Skeletal muscle satellite cell (primary cell): ENCODE data around the gene TNFRSF8. TPM values are rescaled to one million over a fixed set of nuclear protein-coding genes. Genes with fewer than 3 reads are reported as not detected.
A peak's percentile ranks its signal among the peaks of the same experiment; 100 is the strongest.

Source experiments
- H3K27me3 ChIP-seq: 2 replicates; pipeline ENCODE4 v1.7.0; 2013; ENCODE audit warnings: low read length; ENCODE audit not compliant: control insufficient read depth, insufficient read depth
- H3K36me3 ChIP-seq: 2 replicates; pipeline ENCODE4 v1.7.0; 2013; ENCODE audit warnings: mild to moderate bottlenecking, control low read depth, low read length; ENCODE audit not compliant: insufficient read depth
- H3K4me1 ChIP-seq: 2 replicates; pipeline ENCODE4 v1.7.0; 2013; ENCODE audit warnings: low read length; ENCODE audit not compliant: control insufficient read depth, insufficient read depth
- H3K4me2 ChIP-seq: 2 replicates; pipeline ENCODE4 v1.7.0; 2013; ENCODE audit warnings: mild to moderate bottlenecking, low read length
- H3K4me3 ChIP-seq: 2 replicates; pipeline ENCODE4 v1.7.0; 2013; ENCODE audit warnings: low read length
- H3K9ac ChIP-seq: 2 replicates; pipeline ENCODE4 v1.7.0; 2013; ENCODE audit warnings: mild to moderate bottlenecking, low read depth, low read length, moderate library complexity
- H3K9me3 ChIP-seq: replicated peaks from 2 replicates; pipeline ENCODE4 v1.7.0; 2013; ENCODE audit warnings: mild to moderate bottlenecking, control low read depth, low read length
- total RNA-seq: library from RNA; depleted of rRNA; stranded (reverse); fragments of >200 nt; gene quantifications from 2 replicates; pipeline ENCODE4 v1.2.3, GENCODE V29; 2012; rRNA removed

The TNFRSF8 gene
- under 0.01 and 0.44 TPM in 2 replicates for total RNA-seq

DNA sequence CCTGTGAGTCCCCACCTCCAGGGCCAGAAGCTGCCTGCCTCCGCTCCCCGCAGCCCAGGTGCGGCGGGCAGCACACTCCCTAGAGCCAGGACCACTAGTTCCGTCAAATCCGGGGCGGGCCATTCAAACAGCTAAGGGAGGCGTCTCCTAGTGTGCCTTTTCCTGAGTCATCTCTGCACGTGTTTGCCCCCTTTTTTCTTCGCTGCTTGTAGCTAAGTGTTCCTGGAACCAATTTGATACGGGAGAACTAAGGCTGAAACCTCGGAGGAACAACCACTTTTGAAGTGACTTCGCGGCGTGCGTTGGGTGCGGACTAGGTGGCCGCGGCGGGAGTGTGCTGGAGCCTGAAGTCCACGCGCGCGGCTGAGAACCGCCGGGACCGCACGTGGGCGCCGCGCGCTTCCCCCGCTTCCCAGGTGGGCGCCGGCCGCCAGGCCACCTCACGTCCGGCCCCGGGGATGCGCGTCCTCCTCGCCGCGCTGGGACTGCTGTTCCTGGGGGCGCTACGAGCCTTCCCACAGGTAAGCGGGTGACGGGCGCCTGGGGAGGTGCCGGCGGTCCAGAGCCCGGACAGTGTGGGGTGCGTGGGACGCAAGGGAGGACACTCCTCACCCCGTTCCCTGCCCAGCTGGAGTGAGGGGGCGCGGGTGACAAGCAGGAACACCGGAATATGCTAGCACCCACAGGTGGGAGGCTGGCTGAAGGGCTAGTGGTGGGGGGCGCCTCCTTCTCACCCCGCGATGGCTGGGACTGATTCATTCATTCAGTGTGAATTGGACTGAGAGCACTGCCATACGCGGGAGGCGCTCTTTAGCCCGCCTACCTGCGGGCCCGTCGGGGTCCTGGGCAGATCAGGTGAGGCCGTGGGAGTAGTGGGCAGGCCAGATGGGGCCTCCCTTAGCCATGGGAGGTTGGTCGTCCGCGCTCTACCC, at the start of gene TNFRSF8:
Gene TNFRSF8 (plus strand): TSS at position 163 of the 932 bp plus-strand sequence. CDS start 296 bp downstream, at position 459.
- Histone ChIP-seq H3K36me3 (no peaks in the 10 kb centered on the region), H3K4me2 (peak within 1 kb of the TSS; percentile 20), H3K9ac (no peak within 1 kb of the TSS), H3K4me3 (no peak within 1 kb of the TSS), H3K9me3 (no peaks in the 10 kb centered on the region), H3K27me3 (peaks cover 66% of the 10 kb centered on the region), H3K4me1 (peaks cover 6% of the 10 kb centered on the region)

DNA sequence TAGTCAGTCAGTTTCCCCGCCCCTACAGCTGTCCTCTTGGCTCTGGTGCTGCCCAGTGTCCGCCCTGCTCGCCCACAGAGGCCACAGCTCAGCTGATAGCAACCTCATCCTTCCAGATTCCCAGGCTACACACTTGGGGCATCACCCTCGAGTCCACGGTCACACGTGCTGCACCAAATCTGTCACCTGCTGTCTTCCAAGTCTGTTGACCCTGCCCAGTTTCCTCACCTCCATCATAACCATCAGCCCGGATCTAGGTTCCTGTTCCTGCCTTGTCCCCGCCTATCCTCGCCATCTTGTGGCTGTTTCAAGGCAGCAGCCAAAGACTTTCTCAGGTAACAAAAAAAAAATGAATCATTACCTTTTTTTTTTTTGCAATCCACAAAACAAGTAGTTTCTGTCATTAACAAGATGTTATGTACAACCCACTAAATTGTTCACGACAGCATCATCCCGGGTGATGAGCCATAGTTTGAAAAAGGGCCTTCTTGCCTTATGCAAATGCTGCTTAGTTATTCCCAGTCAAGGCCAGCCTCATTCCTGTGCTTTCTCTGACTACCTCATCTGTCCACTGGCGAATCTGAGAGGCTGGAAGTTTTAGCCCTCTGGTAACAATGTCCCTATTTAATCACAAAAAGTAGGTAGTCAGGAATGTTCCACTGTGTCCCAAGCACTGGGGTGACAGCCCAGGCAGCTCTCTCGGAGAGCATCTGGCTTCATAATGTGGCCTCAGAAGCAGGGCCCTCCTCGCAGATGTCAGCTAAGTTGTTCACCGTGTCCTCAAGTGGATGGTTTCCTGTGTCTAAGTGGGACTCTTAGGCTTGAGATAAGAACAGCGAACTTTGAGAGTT, 48.7 kb upstream of the TNFRSF8 start:
- Histone ChIP-seq H3K4me1 (peaks cover 22% of the 10 kb centered on the region), H3K4me3 (no peak overlapping the region), H3K4me2 (peak overlapping the region; percentile 2), H3K9ac (no peak overlapping the region), H3K27me3 (no peaks in the 10 kb centered on the region), H3K36me3 (peaks cover 23% of the 10 kb centered on the region), H3K9me3 (no peaks in the 10 kb centered on the region)

DNA sequence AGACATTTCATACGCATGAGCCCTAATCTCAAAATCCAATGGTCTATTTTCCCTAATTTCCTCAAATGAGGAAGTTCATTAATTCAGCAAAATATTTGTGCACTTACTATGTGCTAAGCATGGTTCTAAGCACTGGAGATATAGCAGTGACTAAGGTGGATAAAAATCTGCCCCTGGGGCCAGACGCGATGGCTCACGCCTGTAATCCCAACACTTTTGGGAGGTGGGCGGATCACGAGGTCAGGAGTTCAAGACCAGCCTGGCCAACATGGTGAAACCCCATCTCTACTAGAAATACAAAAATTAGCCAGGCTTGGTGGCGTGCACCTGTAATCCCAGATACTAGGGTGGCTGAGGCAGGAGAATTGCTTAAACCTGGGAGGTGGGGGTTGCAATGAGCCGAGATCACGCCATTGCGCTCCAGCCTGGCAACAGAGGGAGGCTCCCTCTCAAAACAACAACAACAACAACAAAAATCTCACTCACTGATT, 48.1 kb upstream of the TNFRSF8 start:
- Histone ChIP-seq H3K9ac (no peak overlapping the region), H3K27me3 (no peaks in the 10 kb centered on the region)

DNA sequence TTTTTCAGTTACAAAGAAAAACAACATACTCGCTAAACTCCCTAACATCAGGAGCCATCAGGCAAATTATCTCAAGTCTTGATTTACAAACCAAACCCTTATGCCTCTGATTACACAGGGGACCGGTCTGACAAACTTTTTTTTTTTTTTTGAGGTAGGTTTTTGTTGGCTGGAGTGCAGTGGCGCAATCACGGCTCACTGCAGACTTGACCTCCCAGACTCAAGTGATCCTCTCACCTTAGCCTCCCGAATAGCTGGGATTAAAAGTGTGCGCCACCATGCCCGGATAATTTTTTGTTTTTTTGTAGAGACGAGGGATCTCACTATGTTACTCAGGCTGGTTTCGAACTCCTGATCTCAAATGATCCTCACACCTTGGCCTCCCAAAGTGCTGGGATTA, 47.6 kb upstream of the TNFRSF8 start:
- Histone ChIP-seq H3K9me3 (no peaks in the 10 kb centered on the region), H3K9ac (no peak overlapping the region), H3K4me2 (no peak overlapping the region), H3K27me3 (no peaks in the 10 kb centered on the region), H3K36me3 (peaks cover 11% of the 10 kb centered on the region), H3K4me3 (no peak overlapping the region), H3K4me1 (peaks cover 28% of the 10 kb centered on the region)

More for the DNA sequence above, 48.1 kb upstream of the TNFRSF8 start:
- H3K4me1 ChIP-seq: peaks cover 24% of the 10 kb centered on the region
- peaks cover 16% of the 10 kb centered on the region for H3K36me3 ChIP-seq
- H3K4me2 ChIP-seq: no peak overlapping the region
- no peak overlapping the region for H3K4me3 ChIP-seq
- no peaks in the 10 kb centered on the region for H3K9me3 ChIP-seq

DNA sequence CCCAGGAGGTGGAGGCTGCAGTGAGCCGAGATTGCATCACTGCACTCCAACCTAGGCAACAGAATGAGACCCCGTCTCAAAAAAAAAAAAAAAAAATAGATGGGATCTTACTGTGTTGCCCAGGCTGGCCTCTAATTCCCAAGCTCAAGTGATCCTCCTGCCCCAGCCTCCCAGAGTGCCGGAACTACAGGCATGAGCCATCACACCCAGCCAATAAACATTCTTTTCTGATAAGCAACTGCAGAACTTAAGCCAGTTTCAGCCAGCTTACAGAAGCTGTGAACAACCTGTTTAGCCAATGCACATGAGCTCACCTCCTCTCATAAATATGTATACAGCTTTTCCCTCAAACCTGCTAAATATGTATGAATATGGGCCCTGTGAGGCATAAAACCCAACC, 46.9 kb upstream of the TNFRSF8 start:
- Histone ChIP-seq H3K4me1 (peaks cover 28% of the 10 kb centered on the region), H3K9ac (no peak overlapping the region), H3K36me3 (peaks cover 8% of the 10 kb centered on the region), H3K9me3 (no peaks in the 10 kb centered on the region), H3K4me3 (no peak overlapping the region), H3K27me3 (no peaks in the 10 kb centered on the region), H3K4me2 (no peak overlapping the region)

DNA sequence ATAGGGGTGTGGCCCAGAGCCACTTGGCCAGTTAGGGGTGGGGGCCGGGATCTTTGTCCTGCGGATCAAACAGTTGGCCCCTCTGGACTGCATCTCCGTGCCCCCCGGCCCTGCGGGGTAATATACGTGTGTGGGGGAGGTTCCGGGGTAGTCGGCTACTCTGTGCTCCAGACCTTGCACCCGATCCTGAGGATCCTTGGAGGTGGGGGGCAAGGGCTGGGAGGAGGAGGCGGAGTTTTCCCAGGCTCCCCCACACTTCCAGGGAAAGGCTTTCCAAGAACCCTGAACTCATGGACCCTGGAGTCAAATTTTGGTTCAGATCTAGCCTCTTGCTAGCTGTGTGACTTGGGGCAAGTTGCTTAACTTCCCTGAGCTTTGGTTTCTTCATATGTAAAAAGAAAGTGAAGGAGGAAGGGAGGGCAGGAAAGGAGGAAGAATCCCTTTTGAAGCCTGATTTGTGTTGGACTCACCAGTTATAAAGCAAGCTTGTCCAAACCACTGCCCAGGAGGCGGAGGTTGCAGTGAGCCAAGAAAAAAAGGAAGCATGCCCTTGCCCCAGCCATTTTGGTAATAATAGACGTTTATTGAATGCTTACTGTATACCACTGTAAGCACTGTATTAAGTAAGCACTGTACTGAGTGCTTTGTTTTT, 43.1 kb upstream of the TNFRSF8 start:
- peaks cover 5% of the 10 kb centered on the region for H3K4me1 ChIP-seq
- peak overlapping the region; percentile 96 for H3K4me2 ChIP-seq
- H3K4me3 ChIP-seq: peak overlapping the region; percentile 94
- H3K9ac ChIP-seq: peak overlapping the region; percentile 86
- H3K36me3 ChIP-seq: peaks cover 10% of the 10 kb centered on the region
- no peaks in the 10 kb centered on the region for H3K9me3 ChIP-seq
- no peaks in the 10 kb centered on the region for H3K27me3 ChIP-seq

DNA sequence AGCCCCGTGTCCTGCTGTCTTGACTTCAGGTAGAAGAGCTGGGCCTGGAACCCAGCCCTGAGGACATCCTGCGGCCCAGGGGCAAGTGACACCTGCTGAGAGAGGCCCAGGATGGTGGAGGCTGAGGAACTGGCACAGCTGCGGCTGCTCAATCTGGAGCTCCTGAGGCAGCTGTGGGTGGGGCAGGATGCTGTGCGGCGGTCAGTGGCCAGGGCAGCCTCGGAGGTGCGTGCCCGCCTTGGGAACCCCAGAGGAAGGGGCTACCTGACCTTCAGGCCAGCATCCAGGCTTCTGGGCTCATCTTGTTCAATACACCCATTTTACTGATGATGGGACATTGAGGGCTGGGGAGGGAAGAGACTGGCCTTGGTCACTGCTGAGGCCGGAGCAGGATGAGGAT, 41.5 kb upstream of the TNFRSF8 start:
- Histone ChIP-seq H3K36me3 (peaks cover 18% of the 10 kb centered on the region), H3K27me3 (no peaks in the 10 kb centered on the region), H3K4me1 (peaks cover 5% of the 10 kb centered on the region), H3K4me2 (no peak overlapping the region), H3K4me3 (no peak overlapping the region), H3K9ac (no peak overlapping the region), H3K9me3 (no peaks in the 10 kb centered on the region)

DNA sequence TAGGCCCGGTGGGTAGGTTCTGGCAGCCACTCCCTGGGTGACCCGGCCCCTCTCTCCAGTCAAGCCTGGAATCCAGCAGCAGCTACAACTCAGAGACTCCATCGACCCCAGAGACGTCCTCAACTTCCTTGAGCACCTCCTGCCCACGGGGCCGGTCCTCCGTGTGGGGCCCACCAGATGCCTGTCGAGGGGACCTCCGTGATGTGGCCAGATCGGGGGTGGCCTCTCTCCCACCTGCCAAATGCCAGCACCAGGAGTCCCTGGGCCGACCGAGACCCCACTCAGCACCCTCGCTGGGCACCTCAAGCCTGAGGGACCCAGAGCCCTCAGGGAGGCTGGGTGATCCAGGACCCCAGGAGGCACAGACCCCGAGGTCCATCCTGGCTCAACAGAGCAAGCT, 41.1 kb upstream of the TNFRSF8 start:
- H3K36me3 ChIP-seq: peaks cover 19% of the 10 kb centered on the region
- no peak overlapping the region for H3K9ac ChIP-seq
- no peaks in the 10 kb centered on the region for H3K9me3 ChIP-seq
- H3K4me3 ChIP-seq: no peak overlapping the region
- peaks cover 5% of the 10 kb centered on the region for H3K4me1 ChIP-seq
- no peak overlapping the region for H3K4me2 ChIP-seq
- no peaks in the 10 kb centered on the region for H3K27me3 ChIP-seq

DNA sequence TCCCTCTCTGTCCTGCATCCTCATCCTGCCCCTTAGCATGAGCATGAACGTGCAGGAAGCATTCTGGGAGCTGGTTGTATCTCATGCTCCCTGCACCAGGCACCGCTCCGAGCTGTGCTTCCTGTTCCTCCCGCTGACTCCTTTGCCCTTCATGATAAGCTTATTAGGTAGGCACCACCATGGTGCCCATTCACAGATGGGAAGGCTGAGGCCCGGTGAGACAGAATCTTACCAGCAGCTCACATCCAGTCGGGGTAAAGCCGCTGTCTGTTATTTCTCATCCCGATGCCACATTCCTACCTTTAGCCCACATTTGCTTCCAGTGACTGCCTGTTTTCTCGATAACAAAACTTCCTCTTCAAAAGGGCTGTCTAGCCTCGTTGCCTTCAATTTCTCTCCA, 36.5 kb upstream of the TNFRSF8 start:
- Histone ChIP-seq H3K36me3 (peaks cover 34% of the 10 kb centered on the region), H3K4me3 (no peak overlapping the region), H3K9ac (no peak overlapping the region), H3K4me2 (no peak overlapping the region), H3K27me3 (no peaks in the 10 kb centered on the region), H3K4me1 (no peaks in the 10 kb centered on the region), H3K9me3 (no peaks in the 10 kb centered on the region)

DNA sequence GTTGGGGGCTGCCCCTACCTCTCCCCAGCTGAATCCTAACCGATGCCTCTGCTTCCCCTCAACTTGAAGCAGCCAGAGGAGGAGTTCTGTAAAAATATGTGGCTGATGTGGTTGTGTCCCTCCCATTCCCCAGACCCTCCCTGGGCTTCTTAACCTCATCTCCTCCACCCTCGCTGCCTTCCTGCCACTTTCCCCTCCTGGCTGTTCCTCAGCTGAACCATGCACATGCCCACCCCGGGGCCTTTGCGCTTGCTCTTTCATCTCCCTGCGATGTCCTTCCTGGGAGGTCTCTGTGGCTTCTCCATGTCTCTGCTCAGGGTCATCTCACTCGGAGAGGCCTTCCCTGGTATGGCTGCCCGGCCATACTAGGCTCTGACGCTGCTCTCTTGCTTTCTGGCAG, 34.9 kb upstream of the TNFRSF8 start:
- Histone ChIP-seq H3K4me2 (no peak overlapping the region), H3K36me3 (peaks cover 38% of the 10 kb centered on the region), H3K4me1 (no peaks in the 10 kb centered on the region), H3K27me3 (no peaks in the 10 kb centered on the region), H3K4me3 (no peak overlapping the region), H3K9me3 (no peaks in the 10 kb centered on the region), H3K9ac (no peak overlapping the region)

DNA sequence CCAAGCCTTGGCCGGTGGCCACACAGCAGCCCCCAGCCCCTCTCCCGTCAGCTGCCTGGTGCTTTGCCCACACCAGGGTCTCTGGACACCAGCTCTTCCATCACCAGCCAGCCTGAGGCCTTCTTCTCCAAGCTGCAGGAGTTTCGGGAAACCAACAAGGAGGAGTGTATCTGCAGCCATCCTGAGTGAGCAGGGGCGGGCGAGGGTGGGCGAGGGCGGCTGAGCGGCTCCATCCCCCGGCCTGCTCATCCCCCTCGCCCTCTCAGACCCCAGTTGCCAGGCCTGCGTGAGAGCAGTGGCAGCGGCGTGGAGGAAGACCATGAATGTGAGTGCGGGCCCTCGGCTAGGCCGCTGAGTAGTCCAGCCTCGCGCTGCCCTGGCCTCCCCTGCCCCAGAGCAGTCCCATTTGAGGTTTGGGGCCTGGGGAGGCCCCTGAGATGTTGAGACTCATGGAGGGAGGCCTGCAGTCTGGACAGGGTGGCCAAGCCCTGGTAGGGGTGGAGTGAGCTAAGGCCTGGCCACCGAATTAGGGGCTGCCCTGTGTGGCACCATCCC, 34.1 kb upstream of the TNFRSF8 start:
- H3K27me3 ChIP-seq: no peaks in the 10 kb centered on the region
- H3K4me3 ChIP-seq: no peak overlapping the region
- H3K9ac ChIP-seq: no peak overlapping the region
- H3K4me2 ChIP-seq: no peak overlapping the region
- H3K4me1 ChIP-seq: no peaks in the 10 kb centered on the region
- H3K36me3 ChIP-seq: peaks cover 34% of the 10 kb centered on the region
- H3K9me3 ChIP-seq: no peaks in the 10 kb centered on the region
